Ovary (tissue), 9 donors: ENCODE results near the gene PRR14. TPM values are rescaled to one million over a fixed set of nuclear protein-coding genes. Genes with fewer than 3 reads are reported as not detected.

Experiments used
- DNase-seq, 5 donors: peaks; one replicate each; pipeline ENCODE4 v3.0.0-alpha.2; 2019 to 2020
- H3K27ac ChIP-seq, 2 donors: fragments of 200-600 bp; one replicate each; pipeline versions ENCODE4 v1.5.1 to v1.8.0; 2019 to 2022
- H3K27me3 ChIP-seq: fragments of 200-600 bp; one replicate; pipeline ENCODE4 v1.8.0; 2022
- H3K36me3 ChIP-seq: fragments of 200-600 bp; sonication (generic); one replicate; pipeline ENCODE4 v1.5.1; 2019
- H3K4me1 ChIP-seq: one replicate; pipeline ENCODE4 v1.8.1; 2013; ENCODE audit warnings: mild to moderate bottlenecking, moderate library complexity; ENCODE audit not compliant: insufficient read depth
- H3K4me3 ChIP-seq: fragments of 200-600 bp; sonication (generic); one replicate; pipeline ENCODE4 v1.5.1; 2017
- H3K9me3 ChIP-seq, 2 donors: fragments of 200-600 bp in 1 of 2; sonication (generic) in 1 of 2; one replicate each; pipeline versions ENCODE4 v1.5.1 to v1.8.1; 2013 to 2019; ENCODE audit warnings: mild to moderate bottlenecking in 1 of 2, moderate library complexity in 1 of 2
- CTCF ChIP-seq, 3 donors: fragments of 450-650 bp in 2 of 3; fragments of 200-600 bp in 1 of 3; IDR thresholded peaks; one replicate each; pipeline versions ENCODE4 v1.5.1 to v1.8.0; 2016 to 2022; ENCODE audit warnings: antibody characterized with exemption in 3 of 3, mild to moderate bottlenecking in 1 of 3
- EP300 ChIP-seq: sonication (generic); formaldehyde crosslinking; IDR thresholded peaks from one replicate; pipeline ENCODE4 v1.6.1; 2017; ENCODE audit warnings: antibody characterized with exemption
- POLR2A ChIP-seq: fragments of 450-650 bp; IDR thresholded peaks from one replicate; pipeline ENCODE4 v1.6.1; 2017; ENCODE audit warnings: antibody characterized with exemption, mild to moderate bottlenecking, moderate library complexity
- WGBS, 3 donors: extraction: QIAGEN DNeasy Blood & Tissue Kit in 1 of 3; methylation state at CpG; one replicate each; pipeline versions ENCODE4 v1.1.5 to v1.1.7; 2013 to 2017; 5-methylcytosine and 5-hydroxymethylcytosine counted together
- intact Hi-C, 4 donors: fragments of 100-400 bp; cut with DNase I; formaldehyde crosslinking; loops; one replicate each; pipeline versions ENCODE4 v1.11.0 to v1.15.1; 2022 to 2023
- polyA plus RNA-seq, 2 donors: library from polyadenylated mRNA; stranded (reverse); fragments of 200-250 nt in 1 of 2; fragments of 350-450 nt in 1 of 2; fragmentation: Illumina TruSeq in 1 of 2; extraction: RNeasy Lipid Tissue Mini Kit (QIAGEN cat#74804) in 1 of 2; gene quantifications; one replicate each; pipeline ENCODE4 v1.2.3, GENCODE V29; 2013 to 2014
- total RNA-seq, 7 donors: library from RNA; depleted of rRNA in 2 of 7; stranded (reverse); fragments of >200 nt in 2 of 7; fragmentation: NEBNext Ultra II Directional in 3 of 7; extraction: Animal tissue kit (Norgen Biotek cat#: 25700) in 3 of 7; gene quantifications; one replicate each; pipeline versions ENCODE4 v1.1.0 to v1.2.4, GENCODE V29; 2016 to 2023
- donor health status: DM: no; HTN: no; CAD: no; lungs with moderate emphysema.
- donor health status: DM: no; HTN: no; CAD: no.
- donor health status: Bipolar disorder and iron deficiency.
- donor health status: DM: yes; HTN: yes; CAD: no.
- donor health status: DM: no; HTN: no; CAD: no.
- donor health status: DM: yes; HTN: yes; CAD: no.

PRR14 gene
- total and polyA plus RNA-seq, 9 donors, result 20.6 to 76.2 (median 50.3) TPM

- 85 to 88% (median 86%) methylated on average over 14 to 15 of the region's 15 CpGs for WGBS, 3 donors
- TF ChIP-seq CTCF (IDR thresholded peaks at IDR 0.05) (no peak), POLR2A (no peak), EP300 (no peak)
- no peaks in the 10 kb centered on the region for H3K27me3 ChIP-seq
- H3K4me1 ChIP-seq, result peaks cover 11% of the 10 kb centered on the region
- no peak overlapping the region for H3K4me3 ChIP-seq
- no peak overlapping the region for H3K27ac ChIP-seq
- no peaks in the 10 kb centered on the region for H3K9me3 ChIP-seq
- intact Hi-C loops, result loop anchor here in 1 of 4 donors (5.0 kb wide), 1 partner anchor 33 kb away; the partner anchor contains the start of gene SRCAP
- peak in 1 of 5 donors; percentile 25 for DNase-seq
- H3K36me3 ChIP-seq, result no peaks in the 10 kb centered on the region
Measured at GRCh38 chr16:30664616-30665109, 13.9 kb downstream of the PRR14 start.

- TF ChIP-seq POLR2A (no peak), CTCF (IDR thresholded peaks at IDR 0.05) (no peak), EP300 (no peak)
- Histone ChIP-seq H3K27ac (no peak overlapping the region), H3K27me3 (no peaks in the 10 kb centered on the region), H3K9me3 (no peaks in the 10 kb centered on the region), H3K4me3 (no peak overlapping the region), H3K4me1 (peaks cover 9% of the 10 kb centered on the region), H3K36me3 (no peaks in the 10 kb centered on the region)
- 75 to 80% (median 76%) methylated on average over 22 of the region's 22 CpGs for WGBS, 3 donors
- peak in 1 of 5 donors; percentile 26 for DNase-seq
- intact Hi-C loops, result no loop called here
Measured at GRCh38 chr16:30665155-30665829, 14.5 kb downstream of the PRR14 start.

GRCh38 chr16:30665830-30666190, 15.1 kb downstream of the PRR14 start:
- TF ChIP-seq CTCF (IDR thresholded peaks at IDR 0.05) (no peak), POLR2A (no peak), EP300 (no peak)
- peaks cover 7% of the 10 kb centered on the region for H3K4me1 ChIP-seq
- no peak for DNase-seq
- no peaks in the 10 kb centered on the region for H3K27me3 ChIP-seq
- no peaks in the 10 kb centered on the region for H3K9me3 ChIP-seq
- H3K27ac ChIP-seq, result no peak overlapping the region
- no peak overlapping the region for H3K4me3 ChIP-seq
- no peaks in the 10 kb centered on the region for H3K36me3 ChIP-seq
- WGBS, 3 donors, result 31 to 54% (median 49%) methylated on average over 4 of the region's 4 CpGs
- intact Hi-C loops, result no loop called here

GRCh38 chr16:30666681-30667080, 15.9 kb downstream of the PRR14 start:
- Histone ChIP-seq H3K9me3 (no peaks in the 10 kb centered on the region), H3K36me3 (no peaks in the 10 kb centered on the region), H3K27ac (no peak overlapping the region), H3K4me1 (peaks cover 2% of the 10 kb centered on the region), H3K27me3 (no peaks in the 10 kb centered on the region), H3K4me3 (no peak overlapping the region)
- no peak for DNase-seq
- 73 to 80% (median 77%) methylated on average over 7 of the region's 7 CpGs for WGBS, 3 donors
- TF ChIP-seq EP300 (no peak), CTCF (IDR thresholded peaks at IDR 0.05) (no peak), POLR2A (no peak)
- intact Hi-C loops, result no loop called here
